ENCODE data around the gene NSA2. TPM values are rescaled to one million over a fixed set of nuclear protein-coding genes. Genes with fewer than 3 reads are reported as not detected.
"Not testable (repeated sequence)": the region's sequence is repeated elsewhere in the genome, so short reads cannot be mapped to it uniquely, and the experiment has no call there.

The NSA2 gene
- 73.3 TPM for polyA plus RNA-seq (2013, experiment 1 of 2)
- 137 TPM for polyA plus RNA-seq (2013, experiment 2 of 2)

GRCh38 chr5:74766849-74767578 lies at the start of gene NSA2, which contains the start of gene GFM2:
Gene NSA2, plus strand, starts transcription at chr5:74767249. Its CDS starts 112 bp downstream, at chr5:74767361.
Gene GFM2, minus strand, starts transcription at chr5:74767117. Its CDS starts 3,375 bp downstream, at chr5:74763742.
- H3K4me1 ChIP-seq (ENCODE audit: control insufficient read depth, insufficient read depth, low read length, poor library complexity, severe bottlenecking) = peaks cover 23% of the 10 kb centered on the region
- peak within 1 kb of the TSS; percentile 68 for H3K27ac ChIP-seq (ENCODE audit: low read depth, low read length, severe bottlenecking)
- H3K36me3 ChIP-seq (ENCODE audit: control insufficient read depth, insufficient read depth, low read length) = peaks cover 31% of the 10 kb centered on the region
- no peaks in the 10 kb centered on the region for H3K9me3 ChIP-seq (ENCODE audit: control insufficient read depth, low read length)
- H3K4me3 ChIP-seq (ENCODE audit: extremely low read depth, insufficient read depth, low read length, poor library complexity, severe bottlenecking) = peak within 1 kb of the TSS; percentile 97
- 0% methylated on average over 49 to 52 of the region's 54 CpGs for WGBS, 2 experiments (ENCODE audit: insufficient coverage in 2 of 2)

DNA sequence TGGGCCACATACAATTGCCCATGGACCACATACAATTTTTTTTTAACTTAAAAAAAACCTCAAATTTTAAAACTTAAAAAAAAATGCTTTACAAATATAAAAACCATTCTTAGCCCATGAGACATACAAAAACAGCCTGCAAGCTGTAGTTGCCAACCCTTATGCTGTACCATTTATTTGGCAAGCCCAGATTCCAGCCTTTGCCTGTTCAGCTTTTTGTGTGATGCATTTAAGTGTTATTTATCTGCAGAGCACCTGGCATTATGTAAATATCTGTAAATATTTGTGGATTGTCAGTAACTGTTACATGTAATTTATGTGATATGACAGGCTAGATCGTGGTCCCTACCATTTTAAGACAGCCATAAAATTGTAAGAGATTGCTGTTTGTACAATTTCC lies 49.5 kb upstream of the NSA2 start:
- Histone ChIP-seq H3K4me3 (ENCODE audit: extremely low read depth, insufficient read depth, low read length, poor library complexity, severe bottlenecking) (no peak overlapping the region), H3K4me1 (ENCODE audit: control insufficient read depth, insufficient read depth, low read length, poor library complexity, severe bottlenecking) (no peaks in the 10 kb centered on the region), H3K27ac (ENCODE audit: low read depth, low read length, severe bottlenecking) (no peak overlapping the region), H3K36me3 (ENCODE audit: control insufficient read depth, insufficient read depth, low read length) (peaks cover 52% of the 10 kb centered on the region), H3K9me3 (ENCODE audit: control insufficient read depth, low read length) (no peaks in the 10 kb centered on the region)
- no CpG with 5 or more reads among the region's 1 CpG for WGBS, 2 experiments (ENCODE audit: insufficient coverage in 2 of 2)

DNA sequence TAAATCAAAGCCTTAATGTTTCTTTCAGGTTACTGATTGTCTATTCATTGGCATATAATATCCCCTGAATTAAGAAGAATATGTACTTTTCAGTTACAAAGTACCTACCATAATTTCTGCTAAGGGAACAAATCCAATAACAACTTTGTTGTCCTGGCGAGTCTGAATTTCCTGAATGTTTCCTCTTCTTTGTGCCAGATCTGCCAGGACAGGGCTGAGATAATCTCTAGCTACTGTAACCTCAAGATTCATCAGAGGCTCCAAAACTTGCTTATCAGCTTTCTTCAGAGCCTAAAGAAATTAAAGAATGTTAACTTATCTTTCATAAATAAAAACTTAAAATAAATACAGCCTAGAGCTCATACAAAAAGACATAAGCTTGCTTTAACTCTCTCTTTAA lies 44.8 kb upstream of the NSA2 start:
- Histone ChIP-seq H3K9me3 (ENCODE audit: control insufficient read depth, low read length) (no peaks in the 10 kb centered on the region), H3K27ac (ENCODE audit: low read depth, low read length, severe bottlenecking) (no peak overlapping the region), H3K36me3 (ENCODE audit: control insufficient read depth, insufficient read depth, low read length) (peaks cover 72% of the 10 kb centered on the region), H3K4me1 (ENCODE audit: control insufficient read depth, insufficient read depth, low read length, poor library complexity, severe bottlenecking) (no peaks in the 10 kb centered on the region), H3K4me3 (ENCODE audit: extremely low read depth, insufficient read depth, low read length, poor library complexity, severe bottlenecking) (no peak overlapping the region)
- WGBS, 2 experiments (ENCODE audit: insufficient coverage in 2 of 2) = 100% methylated on average over 1 of the region's 1 CpG; no CpG with 5 or more reads in 1 of the 2 experiments

GRCh38 chr5:74725331-74725730 lies 41.7 kb upstream of the NSA2 start:
- no peak overlapping the region for H3K27ac ChIP-seq (ENCODE audit: low read depth, low read length, severe bottlenecking)
- H3K4me1 ChIP-seq (ENCODE audit: control insufficient read depth, insufficient read depth, low read length, poor library complexity, severe bottlenecking) = no peaks in the 10 kb centered on the region
- no peak overlapping the region for H3K4me3 ChIP-seq (ENCODE audit: extremely low read depth, insufficient read depth, low read length, poor library complexity, severe bottlenecking)
- peaks cover 61% of the 10 kb centered on the region for H3K36me3 ChIP-seq (ENCODE audit: control insufficient read depth, insufficient read depth, low read length)
- WGBS, 2 experiments (ENCODE audit: insufficient coverage in 2 of 2) = 100% methylated on average over 1 of the region's 1 CpG
- H3K9me3 ChIP-seq (ENCODE audit: control insufficient read depth, low read length) = no peaks in the 10 kb centered on the region

DNA sequence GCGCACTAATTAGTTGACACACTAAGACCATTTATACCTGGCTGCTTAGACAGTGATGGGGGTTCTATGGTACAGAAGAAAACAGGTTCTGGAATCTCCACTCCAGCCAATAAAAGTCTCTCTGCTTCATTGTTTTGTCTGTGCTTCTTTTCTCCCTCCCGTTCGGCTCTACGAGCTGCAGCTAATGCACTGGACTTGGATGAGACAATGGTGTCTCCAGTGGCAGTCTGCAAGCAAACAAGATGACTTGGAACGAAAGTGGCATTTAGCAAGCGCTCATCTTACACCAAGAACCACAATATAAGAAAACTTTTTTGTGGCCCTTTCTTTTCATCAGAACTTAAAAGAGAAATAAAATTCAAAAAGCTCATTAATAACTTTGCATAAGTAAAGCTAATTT lies 30.3 kb upstream of the NSA2 start:
- no peaks in the 10 kb centered on the region for H3K9me3 ChIP-seq (ENCODE audit: control insufficient read depth, low read length)
- WGBS, 2 experiments (ENCODE audit: insufficient coverage in 2 of 2) = 96 to 100% methylated on average over 2 to 3 of the region's 6 CpGs
- H3K27ac ChIP-seq (ENCODE audit: low read depth, low read length, severe bottlenecking) = no peak overlapping the region
- peaks cover 48% of the 10 kb centered on the region for H3K36me3 ChIP-seq (ENCODE audit: control insufficient read depth, insufficient read depth, low read length)
- no peaks in the 10 kb centered on the region for H3K4me1 ChIP-seq (ENCODE audit: control insufficient read depth, insufficient read depth, low read length, poor library complexity, severe bottlenecking)
- H3K4me3 ChIP-seq (ENCODE audit: extremely low read depth, insufficient read depth, low read length, poor library complexity, severe bottlenecking) = no peak overlapping the region

GRCh38 chr5:74738406-74738805 lies 28.6 kb upstream of the NSA2 start:
- H3K27ac ChIP-seq (ENCODE audit: low read depth, low read length, severe bottlenecking) = no peak overlapping the region
- 86 to 100% methylated on average over 1 to 3 of the region's 4 CpGs for whole genome bisulfite sequencing, 2 experiments (ENCODE audit: insufficient coverage in 2 of 2)
- peaks cover 47% of the 10 kb centered on the region for H3K36me3 ChIP-seq (ENCODE audit: control insufficient read depth, insufficient read depth, low read length)
- no peaks in the 10 kb centered on the region for H3K9me3 ChIP-seq (ENCODE audit: control insufficient read depth, low read length)
- H3K4me1 ChIP-seq (ENCODE audit: control insufficient read depth, insufficient read depth, low read length, poor library complexity, severe bottlenecking) = no peaks in the 10 kb centered on the region
- H3K4me3 ChIP-seq (ENCODE audit: extremely low read depth, insufficient read depth, low read length, poor library complexity, severe bottlenecking) = no peak overlapping the region

DNA sequence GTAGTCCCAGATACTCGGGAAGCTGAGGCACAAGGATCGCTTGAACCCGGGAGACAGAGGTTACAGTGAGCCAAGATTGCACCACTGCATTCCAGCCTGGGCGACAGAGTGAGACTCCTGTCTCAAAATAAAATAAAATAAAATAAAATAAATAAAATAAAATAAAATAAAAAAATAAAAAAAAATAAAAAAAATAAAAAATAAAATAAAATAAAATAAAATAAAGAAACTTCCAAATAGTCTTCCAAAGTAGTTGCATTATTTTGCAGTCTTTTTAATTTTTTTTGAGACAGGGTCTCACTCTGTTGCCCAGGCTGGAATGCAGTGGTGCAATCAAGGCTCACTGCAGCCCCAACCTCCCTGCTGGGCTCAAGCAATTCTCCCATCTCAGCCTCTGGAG lies 18.3 kb upstream of the NSA2 start:
- peaks cover 44% of the 10 kb centered on the region for H3K36me3 ChIP-seq (ENCODE audit: control insufficient read depth, insufficient read depth, low read length)
- 100% methylated on average over 1 of the region's 4 CpGs; no CpG with 5 or more reads in 1 of the 2 experiments for whole genome bisulfite sequencing, 2 experiments (ENCODE audit: insufficient coverage in 2 of 2)
- not testable (repeated sequence) for H3K4me3 ChIP-seq (ENCODE audit: extremely low read depth, insufficient read depth, low read length, poor library complexity, severe bottlenecking); H3K27ac ChIP-seq (ENCODE audit: low read depth, low read length, severe bottlenecking); H3K4me1 ChIP-seq (ENCODE audit: control insufficient read depth, insufficient read depth, low read length, poor library complexity, severe bottlenecking); H3K9me3 ChIP-seq (ENCODE audit: control insufficient read depth, low read length)

DNA sequence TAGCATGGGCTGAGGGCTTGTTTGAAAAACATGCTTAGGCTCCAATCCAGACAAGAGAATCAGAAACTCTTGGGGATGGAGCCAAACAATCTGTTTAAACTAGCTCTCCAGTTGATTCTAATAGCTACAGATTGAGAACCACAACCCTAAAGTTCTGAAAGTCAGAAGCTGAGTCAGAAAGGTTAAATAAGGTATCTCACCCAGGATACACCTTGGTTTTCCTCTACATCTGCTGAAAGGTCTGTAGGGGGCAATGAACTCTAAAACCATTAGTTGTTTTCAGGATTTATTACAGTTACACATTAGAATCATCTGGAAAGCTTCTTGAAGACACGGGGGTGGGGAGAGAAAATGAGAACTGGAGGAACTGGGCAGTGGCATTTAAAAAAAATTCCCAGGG lies 5.8 kb upstream of the NSA2 start:
- Histone ChIP-seq H3K9me3 (ENCODE audit: control insufficient read depth, low read length) (no peaks in the 10 kb centered on the region), H3K4me1 (ENCODE audit: control insufficient read depth, insufficient read depth, low read length, poor library complexity, severe bottlenecking) (peaks cover 18% of the 10 kb centered on the region), H3K27ac (ENCODE audit: low read depth, low read length, severe bottlenecking) (no peak overlapping the region), H3K4me3 (ENCODE audit: extremely low read depth, insufficient read depth, low read length, poor library complexity, severe bottlenecking) (no peak overlapping the region), H3K36me3 (ENCODE audit: control insufficient read depth, insufficient read depth, low read length) (peaks cover 36% of the 10 kb centered on the region)
- WGBS, 2 experiments (ENCODE audit: insufficient coverage in 2 of 2) = no CpG with 5 or more reads among the region's 1 CpG

- Histone ChIP-seq H3K27ac (ENCODE audit: low read depth, low read length, severe bottlenecking) (no peak overlapping the region), H3K4me1 (ENCODE audit: control insufficient read depth, insufficient read depth, low read length, poor library complexity, severe bottlenecking) (peaks cover 18% of the 10 kb centered on the region), H3K4me3 (ENCODE audit: extremely low read depth, insufficient read depth, low read length, poor library complexity, severe bottlenecking) (no peak overlapping the region), H3K36me3 (ENCODE audit: control insufficient read depth, insufficient read depth, low read length) (peaks cover 25% of the 10 kb centered on the region), H3K9me3 (ENCODE audit: control insufficient read depth, low read length) (no peaks in the 10 kb centered on the region)
- WGBS, 2 experiments (ENCODE audit: insufficient coverage in 2 of 2) = 100% methylated on average over 1 of the region's 2 CpGs; no CpG with 5 or more reads in 1 of the 2 experiments
Measured at GRCh38 chr5:74762599-74762998, 4.5 kb upstream of the NSA2 start.

DNA sequence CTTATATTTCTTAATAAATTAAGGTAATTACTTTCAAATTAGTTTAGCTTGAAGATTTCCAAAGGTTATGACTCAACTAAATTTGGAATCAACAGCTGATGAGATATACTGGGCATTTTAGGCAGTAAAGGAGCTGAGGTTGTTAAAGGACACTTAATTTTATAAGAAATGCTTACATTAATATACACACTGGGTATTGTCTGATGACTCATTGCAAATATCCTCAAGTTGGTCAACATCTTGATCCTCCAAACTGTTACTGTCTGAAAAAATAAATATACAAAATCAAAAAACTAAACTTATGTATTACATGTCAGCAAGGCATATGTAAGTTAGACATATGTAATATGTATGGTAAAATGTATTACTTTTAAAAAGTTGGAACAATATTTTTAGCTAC lies 3.5 kb upstream of the NSA2 start:
- Histone ChIP-seq H3K36me3 (ENCODE audit: control insufficient read depth, insufficient read depth, low read length) (peaks cover 19% of the 10 kb centered on the region), H3K4me3 (ENCODE audit: extremely low read depth, insufficient read depth, low read length, poor library complexity, severe bottlenecking) (no peak overlapping the region), H3K9me3 (ENCODE audit: control insufficient read depth, low read length) (no peaks in the 10 kb centered on the region), H3K27ac (ENCODE audit: low read depth, low read length, severe bottlenecking) (no peak overlapping the region), H3K4me1 (ENCODE audit: control insufficient read depth, insufficient read depth, low read length, poor library complexity, severe bottlenecking) (peaks cover 23% of the 10 kb centered on the region)

GRCh38 chr5:74765201-74765600 lies 1.8 kb upstream of the NSA2 start:
- 90 to 95% methylated on average over 2 to 3 of the region's 9 CpGs for WGBS, 2 experiments (ENCODE audit: insufficient coverage in 2 of 2)
- H3K4me3 ChIP-seq (ENCODE audit: extremely low read depth, insufficient read depth, low read length, poor library complexity, severe bottlenecking) = no peak overlapping the region
- peaks cover 23% of the 10 kb centered on the region for H3K4me1 ChIP-seq (ENCODE audit: control insufficient read depth, insufficient read depth, low read length, poor library complexity, severe bottlenecking)
- H3K27ac ChIP-seq (ENCODE audit: low read depth, low read length, severe bottlenecking) = peak overlapping the region; percentile 46
- H3K36me3 ChIP-seq (ENCODE audit: control insufficient read depth, insufficient read depth, low read length) = peaks cover 27% of the 10 kb centered on the region
- no peaks in the 10 kb centered on the region for H3K9me3 ChIP-seq (ENCODE audit: control insufficient read depth, low read length)
